K562 (cell line): ENCODE data around the gene OCA2. TPM values are rescaled to one million over a fixed set of nuclear protein-coding genes. Genes with fewer than 3 reads are reported as not detected.

ENCODE experiments used
- ATAC-seq: fragments of 200-7000 bp; cut with Tn5 transposase; 3 replicates; pipeline ENCODE4 v1.9.1; 2020; ENCODE audit warnings: moderate library complexity
- BruUV-seq: library from RNA; stranded (reverse); fragments of 400-500 nt; replicated peaks from 2 replicates; lab custom pipeline; 2021; lab: Mats Ljungman, UMichigan
- CTCF ChIA-PET: fragments of 300-600 bp; formaldehyde crosslinking; extraction: SDS; loops from one replicate; lab custom pipeline; 2021; ENCODE audit warnings: low intra/inter-chr PET ratio; lab: Yijun Ruan, JAX
- POLR2A ChIA-PET: fragments of 300-600, 350-650 bp; sonication (Branson Sonifier 250); formaldehyde crosslinking; extraction: SDS; loops from one replicate; lab custom pipeline; 2021; ENCODE audit warnings: antibody characterized with exemption, inconsistent platforms; lab: Yijun Ruan, JAX
- DNase-seq, 4 experiments: peaks; one replicate each; pipeline versions ENCODE4 v3.0.0 to v3.0.0-alpha.2; 2011 to 2018; ENCODE audit warnings: low spot score in 3 of 4, mixed read lengths in 3 of 4; ENCODE audit errors: extremely low read depth in 1 of 4
- FAIRE-seq: peaks from 2 replicates; lab custom pipeline; 2011; peaks lifted over from hg19 to GRCh38; lab: Jason Lieb, UNC
- H2AFZ ChIP-seq: 2 replicates; pipeline ENCODE4 v1.6.0; 2011; ENCODE audit warnings: low read depth, low read length, control low read depth, inconsistent platforms
- H3K27ac ChIP-seq: fragments of 200-600 bp; 3 replicates; pipeline ENCODE4 v1.8.0; 2011; ENCODE audit warnings: low read depth, mild to moderate bottlenecking, control low read depth, inconsistent platforms, low read length, moderate library complexity, mixed read lengths; ENCODE audit errors: extremely low read depth
- H3K27me3 ChIP-seq, 2 experiments: fragments of 300-600 bp in 1 of 2; 2 replicates in 1 of 2; 3 replicates in 1 of 2; pipeline versions ENCODE4 v1.6.0 to v1.8.0; 2011; ENCODE audit warnings: inconsistent platforms in 2 of 2, low read length in 2 of 2, mild to moderate bottlenecking in 1 of 2, mixed read lengths in 1 of 2, moderate library complexity in 1 of 2; ENCODE audit not compliant: control insufficient read depth in 2 of 2, insufficient read depth in 2 of 2
- H3K36me3 ChIP-seq: fragments of 300-600 bp; 3 replicates; pipeline ENCODE4 v1.8.0; 2011; ENCODE audit warnings: mild to moderate bottlenecking, low read length, inconsistent platforms; ENCODE audit not compliant: control insufficient read depth, insufficient read depth
- H3K4me1 ChIP-seq, 2 experiments: fragments of 200-600 bp in 1 of 2; replicated peaks in 1 of 2; 2 replicates in 1 of 2; 3 replicates in 1 of 2; pipeline versions ENCODE4 v1.5.1 to v1.8.0; 2011; ENCODE audit warnings: inconsistent platforms in 2 of 2, low read length in 2 of 2, mild to moderate bottlenecking in 1 of 2, mixed read lengths in 1 of 2, moderate library complexity in 1 of 2; ENCODE audit not compliant: control insufficient read depth in 2 of 2, insufficient read depth in 2 of 2
- H3K4me2 ChIP-seq: 2 replicates; pipeline ENCODE4 v1.6.1; 2011; ENCODE audit warnings: low read length, control low read depth, inconsistent platforms, mixed read lengths; ENCODE audit not compliant: insufficient read depth
- H3K4me3 ChIP-seq: fragments of 200-600 bp; sonication (generic), shearing (Covaris generic); 2 replicates; pipeline ENCODE4 v1.5.1; 2016; ENCODE audit warnings: control low read depth, inconsistent platforms
- H3K79me2 ChIP-seq: fragments of 200-600 bp; 3 replicates; pipeline ENCODE4 v1.8.0; 2011; ENCODE audit warnings: low read length, inconsistent platforms; ENCODE audit not compliant: control insufficient read depth, insufficient read depth
- H3K9ac ChIP-seq, 2 experiments: 2 replicates each; pipeline versions ENCODE4 v1.6.0 to v1.6.1; 2011; ENCODE audit warnings: low read depth in 2 of 2, low read length in 2 of 2, control low read depth in 1 of 2, inconsistent platforms in 1 of 2, mild to moderate bottlenecking in 1 of 2, mixed read lengths in 1 of 2; ENCODE audit not compliant: insufficient read depth in 1 of 2
- H3K9me1 ChIP-seq: one replicate; pipeline ENCODE4 v1.6.0; 2011; ENCODE audit warnings: inconsistent platforms, mild to moderate bottlenecking, low read length, moderate library complexity; ENCODE audit not compliant: control insufficient read depth, insufficient read depth
- H3K9me3 ChIP-seq: replicated peaks from 2 replicates; pipeline ENCODE4 v1.5.1; 2011; ENCODE audit warnings: low read depth, low read length, inconsistent platforms; ENCODE audit not compliant: control insufficient read depth, insufficient read depth
- H4K20me1 ChIP-seq: replicated peaks from 2 replicates; pipeline ENCODE4 v1.6.1; 2011; ENCODE audit warnings: low read length, inconsistent platforms, mixed read lengths; ENCODE audit not compliant: control insufficient read depth, insufficient read depth
- ARID3A ChIP-seq: IDR thresholded peaks from 2 replicates; pipeline ENCODE4 v1.6.1; 2012; ENCODE audit warnings: low read depth, low read length, improper control_type of control experiment, borderline replicate concordance
- CBX3 ChIP-seq, 2 experiments: IDR thresholded peaks; 1 replicate in 1 of 2; 2 replicates in 1 of 2; pipeline ENCODE4 v1.6.1; 2012; ENCODE audit warnings: inconsistent platforms in 2 of 2, low read length in 2 of 2, borderline replicate concordance in 1 of 2, control low read depth in 1 of 2
- HLTF ChIP-seq: fragments of 450-650 bp; IDR thresholded peaks from 2 replicates; pipeline ENCODE4 v1.6.1; 2016
- MECOM ChIP-seq: fragments of 250-450 bp; sonication (Bioruptor Pico); IDR thresholded peaks from 2 replicates; pipeline ENCODE4 v1.8.0; 2022; ENCODE audit warnings: inconsistent platforms
- NR2C1 ChIP-seq, 2 experiments: fragments of 450-650 bp; IDR thresholded peaks; 2 replicates each; pipeline ENCODE4 v1.6.1; 2017; ENCODE audit warnings: mild to moderate bottlenecking in 2 of 2, antibody characterized with exemption in 1 of 2, inconsistent platforms in 1 of 2, missing compliant biosample characterization in 1 of 2, missing genetic modification characterization in 1 of 2
- RCOR1 ChIP-seq, 2 experiments: IDR thresholded peaks; 2 replicates each; pipeline ENCODE4 v1.6.1; 2012; ENCODE audit warnings: low read depth in 2 of 2, low read length in 2 of 2, borderline replicate concordance in 1 of 2, improper control_type of control experiment in 1 of 2
- STAG1 ChIP-seq: sonication (generic); formaldehyde crosslinking; IDR thresholded peaks from 2 replicates; pipeline ENCODE4 v1.5.0; 2020; ENCODE audit warnings: missing genetic modification reagents, borderline replicate concordance
- WGBS: fragments of 100-300 bp; shearing (Covaris generic); methylation state at CpG from one replicate; pipeline ENCODE4 v1.1.6; 2016; ENCODE audit warnings: low coverage, mixed read lengths; ENCODE audit not compliant: insufficient coverage; ENCODE audit errors: missing lambda C conversion rate; 5-methylcytosine and 5-hydroxymethylcytosine counted together
- in situ Hi-C: fragments of 300-500 bp; cut with MboI; formaldehyde crosslinking; loops from 4 replicates; pipeline ENCODE4 v1.15.0; 2018; ENCODE audit warnings: inconsistent platforms, mixed read lengths
- intact Hi-C: fragments of 100-400 bp; cut with micrococcal nuclease; formaldehyde crosslinking; loops from 2 replicates; pipeline ENCODE4 v1.14.2; 2022
- polyA plus RNA-seq, 8 experiments: library from polyadenylated mRNA; depleted of rRNA in 4 of 8; stranded (reverse) in 5 of 8; unstranded in 3 of 8; fragments of >200 nt; fragmentation: Nextera tagmentation in 2 of 8; fragmentation: Illumina TruSeq in 1 of 8; extraction: Ambion mirVana in 2 of 8; extraction: Trizol in 1 of 8; gene quantifications; 2 replicates each; pipeline versions ENCODE4 v1.2.1 to v1.2.3, GENCODE V29; 2011 to 2014; ENCODE audit warnings: inconsistent platforms in 1 of 8, missing spikeins in 1 of 8
- total RNA-seq, 7 experiments: library from RNA; depleted of rRNA in 6 of 7; stranded (reverse); fragments of >200 nt in 6 of 7; fragmentation: Illumina TruSeq in 2 of 7; extraction: Trizol in 2 of 7; gene quantifications; 2 replicates each; pipeline versions ENCODE4 v1.2.1 to v1.2.3, GENCODE V29; 2011 to 2021; ENCODE audit warnings: low replicate concordance in 1 of 7

The OCA2 gene
- total and polyA plus RNA-seq, 9 of the 15 experiments (the other 6 are each of a cell fraction or from before 2014, with no cell fraction given), result 0.07 to 0.59 (median 0.17) TPM; not detected in 1

GRCh38 chr15:27846722-27847395, 252.3 kb downstream of the OCA2 start:
- BruUV-seq, result no TSS peak
- Histone ChIP-seq H2AFZ (no peak overlapping the region), H4K20me1 (no peaks in the 10 kb centered on the region), H3K9me1 (no peaks in the 10 kb centered on the region), H3K4me2 (no peak overlapping the region), H3K9ac (no peak overlapping the region), H3K36me3 (no peaks in the 10 kb centered on the region), H3K4me3 (no peak overlapping the region), H3K27ac (no peak overlapping the region), H3K79me2 (no peaks in the 10 kb centered on the region), H3K9me3 (no peaks in the 10 kb centered on the region), H3K27me3 (peaks cover 2 to 28% of the 10 kb centered on the region in 2 experiments; a peak in 3 of 5 replicates), H3K4me1 (no peaks in the 10 kb centered on the region)
- FAIRE-seq (no peak), ATAC-seq (no peak), DNase-seq (no peak)
- in situ Hi-C loops, result no loop called here
- 1% methylated on average over 10 of the region's 10 CpGs for WGBS
- no peak for TF ChIP-seq ARID3A
- no peak for TF ChIP-seq NR2C1 (IDR thresholded peaks at IDR 0.05)
- no peak for TF ChIP-seq NR2C1 (tag; IDR thresholded peaks at IDR 0.05)
- TF ChIP-seq CBX3 (IDR thresholded peaks at IDR 0.05; ENCODE audit: borderline replicate concordance in 1 of 2, low read length in 2 of 2), result no peak
- TF ChIP-seq MECOM, result no peak
- no peak for TF ChIP-seq STAG1 (CRISPR knock-in tag)
- no peak for TF ChIP-seq RCOR1 (IDR thresholded peaks at IDR 0.05; ENCODE audit: borderline replicate concordance in 1 of 2, low read depth in 2 of 2, low read length in 2 of 2)
- no peak for TF ChIP-seq HLTF
- ChIA-PET CTCF (no interaction called here), POLR2A (interaction anchor here (0.5 kb wide), 1 partner anchor 155 kb away, joined by 3 read pairs; no protein-coding TSS in a partner anchor)
- intact Hi-C loops, result no loop called here
